OCI-LY1 (cell line): ENCODE data around the gene KAT2B.

ENCODE experiments used
- H2AFZ ChIP-seq: fragments of 200-600 bp; sonication (generic), shearing (Covaris generic); 2 replicates; pipeline ENCODE4 v1.6.0; 2014; ENCODE audit warnings: antibody characterized with exemption, mild to moderate bottlenecking, low read length
- H3F3A ChIP-seq: fragments of 200-600 bp; sonication (generic), shearing (Covaris generic); 2 replicates; pipeline ENCODE4 v1.6.0; 2014; ENCODE audit warnings: mild to moderate bottlenecking, antibody characterized with exemption, low read length, moderate library complexity; ENCODE audit not compliant: insufficient read depth
- H3K27ac ChIP-seq: fragments of 200-600 bp; sonication (generic); 2 replicates; pipeline ENCODE4 v1.5.1; 2014; ENCODE audit warnings: low read length, mixed run types, mild to moderate bottlenecking, low read depth; ENCODE audit not compliant: poor library complexity, severe bottlenecking
- H3K27me3 ChIP-seq: fragments of 200-600 bp; sonication (generic); 2 replicates; pipeline ENCODE4 v1.6.0; 2014; ENCODE audit warnings: antibody characterized with exemption, mild to moderate bottlenecking, low read length, moderate library complexity; ENCODE audit not compliant: insufficient read depth
- H3K36me3 ChIP-seq: fragments of 200-600 bp; sonication (generic); 2 replicates; pipeline ENCODE4 v1.6.1; 2014; ENCODE audit warnings: mild to moderate bottlenecking, antibody characterized with exemption, low read length, moderate library complexity, mixed read lengths; ENCODE audit not compliant: insufficient read depth
- H3K4me1 ChIP-seq: fragments of 200-600 bp; sonication (generic); 2 replicates; pipeline ENCODE4 v1.5.1; 2014; ENCODE audit warnings: mild to moderate bottlenecking, low read length, moderate library complexity; ENCODE audit not compliant: insufficient read depth, severe bottlenecking
- H3K4me2 ChIP-seq: fragments of 200-600 bp; sonication (generic), shearing (Covaris generic); 2 replicates; pipeline ENCODE4 v1.6.1; 2014; ENCODE audit warnings: low read length
- H3K4me3 ChIP-seq: fragments of 200-600 bp; sonication (generic); 2 replicates; pipeline ENCODE4 v1.5.1; 2014; ENCODE audit warnings: low read length, low read depth, mild to moderate bottlenecking, mixed read lengths; ENCODE audit not compliant: poor library complexity, severe bottlenecking
- H3K79me2 ChIP-seq: fragments of 200-600 bp; shearing (Covaris generic); 2 replicates; pipeline ENCODE4 v1.6.1; 2016; ENCODE audit warnings: mixed run types, low read length, mixed read lengths; ENCODE audit not compliant: insufficient read depth
- H3K9ac ChIP-seq: fragments of 200-600 bp; sonication (generic), shearing (Covaris generic); 2 replicates; pipeline ENCODE4 v1.6.1; 2014; ENCODE audit warnings: mild to moderate bottlenecking, low read length, mixed read lengths
- H3K9me2 ChIP-seq: fragments of 200-600 bp; sonication (generic), shearing (Covaris generic); 2 replicates; pipeline ENCODE4 v1.6.1; 2014; ENCODE audit warnings: low read depth, mild to moderate bottlenecking, low read length, mixed read lengths
- H3K9me3 ChIP-seq: fragments of 200-600 bp; shearing (Covaris generic); 2 replicates; pipeline ENCODE4 v1.6.1; 2014; ENCODE audit warnings: low read length, mixed read lengths
- H4K20me1 ChIP-seq: fragments of 200-600 bp; sonication (generic), shearing (Covaris generic); 2 replicates; pipeline ENCODE4 v1.6.0; 2016; ENCODE audit warnings: mild to moderate bottlenecking, low read length; ENCODE audit not compliant: insufficient read depth
- CTCF ChIP-seq: fragments of 200-600 bp; sonication (generic), shearing (Covaris generic); IDR thresholded peaks from 2 replicates; pipeline ENCODE4 v1.5.1; 2017; ENCODE audit warnings: mild to moderate bottlenecking, antibody characterized with exemption, low read length, moderate library complexity, mixed read lengths
- EZH2 ChIP-seq: fragments of 200-600 bp; sonication (generic), shearing (Covaris generic); IDR thresholded peaks from 2 replicates; pipeline ENCODE4 v1.8.0; 2017; ENCODE audit warnings: borderline replicate concordance, mixed run types, mild to moderate bottlenecking, antibody characterized with exemption, low read length, moderate library complexity, mixed read lengths

Gene KAT2B

GRCh38 chr3:20111836-20112235 lies 71.6 kb downstream of the KAT2B start:
- TF ChIP-seq EZH2 (no peak), CTCF (no peak)
- Histone ChIP-seq H3K4me1 (no peaks in the 10 kb centered on the region), H3K4me2 (no peak overlapping the region)

GRCh38 chr3:20121088-20121487 lies 80.8 kb downstream of the KAT2B start:
- Histone ChIP-seq H3K4me2 (no peak overlapping the region), H4K20me1 (no peaks in the 10 kb centered on the region), H3F3A (no peaks in the 10 kb centered on the region), H3K27me3 (no peaks in the 10 kb centered on the region), H3K4me3 (no peak overlapping the region), H3K27ac (no peak overlapping the region), H3K36me3 (peaks cover 56% of the 10 kb centered on the region), H3K9ac (no peak overlapping the region), H3K79me2 (no peaks in the 10 kb centered on the region), H3K9me3 (no peaks in the 10 kb centered on the region), H3K9me2 (no peaks in the 10 kb centered on the region), H3K4me1 (peaks cover 9% of the 10 kb centered on the region), H2AFZ (no peak overlapping the region)
- no peak for TF ChIP-seq EZH2
- TF ChIP-seq CTCF: no peak

More at GRCh38 chr3:20111836-20112235, 71.6 kb downstream of the KAT2B start:
- H3K36me3 ChIP-seq: peaks cover 44% of the 10 kb centered on the region
- no peaks in the 10 kb centered on the region for H3K27me3 ChIP-seq
- H3K79me2 ChIP-seq: no peaks in the 10 kb centered on the region
- H3F3A ChIP-seq: no peaks in the 10 kb centered on the region
- no peak overlapping the region for H2AFZ ChIP-seq
- H3K4me3 ChIP-seq: no peak overlapping the region
- H4K20me1 ChIP-seq: no peaks in the 10 kb centered on the region
- no peaks in the 10 kb centered on the region for H3K9me3 ChIP-seq
- H3K9me2 ChIP-seq: no peaks in the 10 kb centered on the region
- H3K9ac ChIP-seq: no peak overlapping the region
- no peak overlapping the region for H3K27ac ChIP-seq

- Histone ChIP-seq H3K27me3 (no peaks in the 10 kb centered on the region), H3K4me2 (no peak overlapping the region), H4K20me1 (no peaks in the 10 kb centered on the region), H3K4me1 (peaks cover 18% of the 10 kb centered on the region), H3K27ac (no peak overlapping the region), H3K9me2 (no peaks in the 10 kb centered on the region), H3F3A (no peaks in the 10 kb centered on the region), H3K9ac (no peak overlapping the region), H3K79me2 (no peaks in the 10 kb centered on the region), H3K9me3 (no peaks in the 10 kb centered on the region), H3K36me3 (peaks cover 51% of the 10 kb centered on the region), H2AFZ (no peak overlapping the region), H3K4me3 (no peak overlapping the region)
- TF ChIP-seq CTCF: no peak
- no peak for TF ChIP-seq EZH2
Observed at GRCh38 chr3:20123131-20123652, 82.9 kb downstream of the KAT2B start.
